Stimulated activated effector memory CD8-positive, alpha-beta T cell treated with anti-CD3 and anti-CD28 coated beads, Interleukin-12 subunit alpha, Interleukin-12 subunit beta, amount 100 ng/mL, for 72 hours (primary cell): Measurements from ENCODE around the gene RBBP8NL.

Experiments used
- ATAC-seq: fragments of 150-1000 bp; cut with Tn5 transposase; 2 replicates; pipeline ENCODE4 v1.10.0; 2021
- DNase-seq, 2 donors: peaks; one replicate each; pipeline ENCODE4 v3.0.0; 2021 to 2022; ENCODE audit warnings: low spot score in 2 of 2
- H3K27ac Mint-ChIP-seq: one replicate; pipeline ENCODE4 v1.8.0; 2022; ENCODE audit warnings: mild to moderate bottlenecking, mixed read lengths
- H3K36me3 Mint-ChIP-seq: one replicate; pipeline ENCODE4 v1.8.0; 2022; ENCODE audit warnings: mild to moderate bottlenecking, mixed read lengths
- H3K4me1 Mint-ChIP-seq: one replicate; pipeline ENCODE4 v1.8.0; 2022; ENCODE audit warnings: mixed read lengths
- H3K4me3 Mint-ChIP-seq: one replicate; pipeline ENCODE4 v1.8.0; 2022; ENCODE audit warnings: mild to moderate bottlenecking, mixed read lengths
- H3K9me3 Mint-ChIP-seq: one replicate; pipeline ENCODE4 v1.8.0; 2022; ENCODE audit warnings: mixed read lengths

Gene RBBP8NL, protein sequence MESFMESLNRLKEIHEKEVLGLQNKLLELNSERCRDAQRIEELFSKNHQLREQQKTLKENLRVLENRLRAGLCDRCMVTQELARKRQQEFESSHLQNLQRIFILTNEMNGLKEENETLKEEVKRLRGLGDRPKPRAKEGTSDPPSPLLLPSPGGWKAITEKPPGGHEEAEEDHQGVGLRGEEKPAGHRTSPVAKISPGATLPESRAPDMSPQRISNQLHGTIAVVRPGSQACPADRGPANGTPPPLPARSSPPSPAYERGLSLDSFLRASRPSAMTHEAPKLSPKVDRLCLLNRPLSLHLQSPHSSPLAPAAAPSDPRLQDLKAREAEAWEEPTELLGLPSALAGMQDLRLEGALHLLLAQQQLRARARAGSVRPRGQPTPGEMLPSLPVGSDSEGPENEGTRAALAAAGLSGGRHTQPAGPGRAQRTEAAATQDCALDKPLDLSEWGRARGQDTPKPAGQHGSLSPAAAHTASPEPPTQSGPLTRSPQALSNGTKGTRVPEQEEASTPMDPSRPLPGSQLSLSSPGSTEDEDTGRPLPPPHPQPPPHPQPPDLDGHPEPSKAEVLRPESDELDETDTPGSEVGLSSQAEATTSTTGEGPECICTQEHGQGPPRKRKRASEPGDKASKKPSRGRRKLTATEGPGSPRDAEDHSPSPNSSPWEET

GRCh38 chr20:62427172-62428001 is at the start of gene RBBP8NL:
Gene RBBP8NL, minus strand, starts transcription at chr20:62427539. Its CDS starts 7,892 bp downstream, at chr20:62419647.
- Mint-ChIP-seq H3K27ac (no peak within 1 kb of the TSS), H3K36me3 (no peaks in the 10 kb centered on the region), H3K9me3 (no peaks in the 10 kb centered on the region), H3K4me1 (no peaks in the 10 kb centered on the region), H3K4me3 (no peak within 1 kb of the TSS)
- ATAC-seq = no peak
- no peak for DNase-seq

DNA sequence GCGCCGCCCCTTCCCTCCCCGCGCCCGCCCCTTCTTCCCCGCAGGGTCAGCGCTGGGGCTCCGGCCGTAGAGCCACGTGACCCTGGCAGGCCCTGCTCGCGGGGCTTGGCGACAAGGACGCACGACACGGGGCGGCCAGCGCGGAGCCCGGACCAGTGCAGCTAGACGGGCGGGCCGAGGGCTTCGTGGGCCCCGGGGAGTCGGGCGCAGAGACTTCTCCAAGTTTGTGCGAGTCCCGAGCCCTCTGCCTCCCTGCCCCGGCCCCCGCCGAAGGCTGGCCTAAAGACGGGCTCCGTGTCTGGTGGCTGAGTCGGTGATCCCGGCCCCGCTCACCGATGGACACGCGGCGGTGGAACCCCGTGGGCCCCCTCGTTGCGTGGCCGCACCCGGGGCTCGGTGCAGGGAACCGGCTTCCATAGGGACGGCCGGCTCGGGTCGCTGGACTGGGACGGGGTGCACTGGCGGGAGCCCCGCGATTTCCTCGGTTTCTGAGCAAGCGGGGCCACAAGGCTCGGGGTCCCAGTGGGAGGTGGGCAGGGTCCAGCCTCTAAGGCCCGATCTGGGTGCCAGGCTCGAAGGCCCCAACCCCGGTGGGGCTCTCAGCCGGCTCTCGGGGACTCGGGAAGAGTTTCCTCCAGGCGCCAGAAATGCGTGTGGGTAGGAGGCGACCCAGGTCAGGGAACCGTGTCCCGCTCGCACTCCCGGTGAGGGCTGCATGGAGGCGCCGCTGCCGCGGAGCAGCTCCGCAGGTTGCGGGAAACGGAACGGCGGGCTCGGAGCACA is 48.9 kb upstream of the RBBP8NL start:
- no peak overlapping the region for H3K27ac Mint-ChIP-seq
- H3K36me3 Mint-ChIP-seq = no peaks in the 10 kb centered on the region
- H3K9me3 Mint-ChIP-seq = no peaks in the 10 kb centered on the region
- H3K4me3 Mint-ChIP-seq = peak overlapping the region; percentile 59
- H3K4me1 Mint-ChIP-seq = peaks cover 15% of the 10 kb centered on the region
- ATAC-seq = no peak
- DNase-seq = no peak

GRCh38 chr20:62475772-62476055 is 48.4 kb upstream of the RBBP8NL start, which contains the start of gene GATA5:
Gene GATA5, minus strand, starts transcription at chr20:62475995. Its CDS starts 474 bp downstream, at chr20:62475521.
- Mint-ChIP-seq H3K4me1 (peaks cover 15% of the 10 kb centered on the region), H3K36me3 (no peaks in the 10 kb centered on the region), H3K4me3 (peak within 1 kb of the TSS; percentile 59), H3K9me3 (no peaks in the 10 kb centered on the region), H3K27ac (no peak within 1 kb of the TSS)
- no peak for DNase-seq
- no peak for ATAC-seq

DNA sequence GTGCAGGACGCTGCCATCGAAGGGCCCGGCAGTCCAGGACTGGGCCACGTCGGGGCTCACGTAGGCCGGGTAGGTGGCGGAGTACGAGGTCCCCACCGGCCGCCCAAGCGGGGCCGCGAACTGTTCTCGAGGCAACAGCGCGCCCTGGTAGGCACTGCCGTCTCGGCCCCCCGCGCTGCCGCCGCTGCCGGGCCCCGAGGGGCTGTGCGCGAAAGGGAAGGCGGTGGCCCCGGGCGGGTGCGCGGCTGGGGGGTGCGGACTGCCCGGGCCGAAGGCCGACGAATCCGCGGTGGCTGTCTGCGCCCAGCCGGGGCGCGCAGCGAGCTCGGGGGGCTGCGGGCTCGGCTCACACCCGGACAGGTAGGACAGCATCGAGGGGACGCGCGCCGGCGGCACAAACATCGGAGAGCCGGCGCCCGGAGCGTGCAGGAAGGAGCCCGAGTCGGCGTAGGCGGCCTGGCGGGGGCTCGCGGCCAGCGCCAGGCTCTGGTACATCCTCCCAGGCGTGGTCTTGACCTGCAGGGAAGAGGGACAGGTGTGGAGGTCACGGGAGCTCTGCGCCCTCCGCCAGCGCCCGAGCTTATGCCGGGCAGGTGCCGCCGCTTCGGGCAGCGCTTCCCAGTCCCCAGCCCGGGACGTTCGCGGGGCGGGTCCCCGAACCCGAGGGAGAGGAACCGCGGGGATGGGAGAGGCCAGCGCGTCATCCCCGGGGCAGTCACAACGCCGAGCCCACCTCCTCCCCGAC is 47.9 kb upstream of the RBBP8NL start:
- no peak for DNase-seq
- no peaks in the 10 kb centered on the region for H3K9me3 Mint-ChIP-seq
- ATAC-seq = no peak
- H3K4me1 Mint-ChIP-seq = peaks cover 15% of the 10 kb centered on the region
- no peaks in the 10 kb centered on the region for H3K36me3 Mint-ChIP-seq
- H3K4me3 Mint-ChIP-seq = no peak overlapping the region
- no peak overlapping the region for H3K27ac Mint-ChIP-seq

- DNase-seq = no peak
- Mint-ChIP-seq H3K36me3 (no peaks in the 10 kb centered on the region), H3K9me3 (no peaks in the 10 kb centered on the region), H3K4me3 (no peak overlapping the region), H3K27ac (no peak overlapping the region), H3K4me1 (peaks cover 15% of the 10 kb centered on the region)
- no peak for ATAC-seq
Observed at GRCh38 chr20:62474604-62475026, 47.3 kb upstream of the RBBP8NL start.

- Mint-ChIP-seq H3K9me3 (no peaks in the 10 kb centered on the region), H3K36me3 (no peaks in the 10 kb centered on the region), H3K4me3 (no peak overlapping the region), H3K27ac (no peak overlapping the region), H3K4me1 (peaks cover 9% of the 10 kb centered on the region)
- ATAC-seq (no peak), DNase-seq (no peak)
Observed at GRCh38 chr20:62473717-62474603, 46.6 kb upstream of the RBBP8NL start.

GRCh38 chr20:62472941-62473585 is 45.7 kb upstream of the RBBP8NL start:
- Mint-ChIP-seq H3K4me3 (no peak overlapping the region), H3K36me3 (no peaks in the 10 kb centered on the region), H3K4me1 (peaks cover 8% of the 10 kb centered on the region), H3K9me3 (no peaks in the 10 kb centered on the region), H3K27ac (no peak overlapping the region)
- DNase-seq (no peak), ATAC-seq (no peak)

- H3K9me3 Mint-ChIP-seq = no peaks in the 10 kb centered on the region
- H3K27ac Mint-ChIP-seq = no peak overlapping the region
- H3K4me1 Mint-ChIP-seq = peaks cover 8% of the 10 kb centered on the region
- ATAC-seq (no peak), DNase-seq (no peak)
- H3K36me3 Mint-ChIP-seq = no peaks in the 10 kb centered on the region
- no peak overlapping the region for H3K4me3 Mint-ChIP-seq
Observed at GRCh38 chr20:62472138-62472940, 45.0 kb upstream of the RBBP8NL start.

DNA sequence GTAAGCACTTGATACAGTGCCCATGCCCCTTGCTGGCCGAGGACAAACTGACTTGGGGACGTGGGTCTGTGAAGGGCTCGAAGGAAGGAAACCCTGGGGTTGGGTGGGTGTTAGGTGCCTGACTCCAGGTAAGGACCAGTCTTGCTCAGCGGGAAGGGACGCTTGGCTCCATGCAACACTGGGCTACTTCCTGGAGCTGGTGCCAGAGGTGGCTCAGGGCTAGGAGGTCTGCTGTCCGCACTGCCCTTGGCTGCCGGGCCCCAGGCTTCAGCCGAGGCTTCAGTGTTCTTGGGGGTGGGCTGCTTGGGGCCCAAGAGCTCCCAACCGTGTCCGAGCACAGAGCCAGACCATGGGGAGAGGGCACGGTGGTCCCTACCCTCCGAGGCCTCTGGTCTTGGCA is 43.1 kb upstream of the RBBP8NL start:
- Mint-ChIP-seq H3K27ac (no peak overlapping the region), H3K4me1 (no peaks in the 10 kb centered on the region), H3K36me3 (no peaks in the 10 kb centered on the region), H3K4me3 (no peak overlapping the region), H3K9me3 (no peaks in the 10 kb centered on the region)
- DNase-seq (no peak), ATAC-seq (no peak)

DNA sequence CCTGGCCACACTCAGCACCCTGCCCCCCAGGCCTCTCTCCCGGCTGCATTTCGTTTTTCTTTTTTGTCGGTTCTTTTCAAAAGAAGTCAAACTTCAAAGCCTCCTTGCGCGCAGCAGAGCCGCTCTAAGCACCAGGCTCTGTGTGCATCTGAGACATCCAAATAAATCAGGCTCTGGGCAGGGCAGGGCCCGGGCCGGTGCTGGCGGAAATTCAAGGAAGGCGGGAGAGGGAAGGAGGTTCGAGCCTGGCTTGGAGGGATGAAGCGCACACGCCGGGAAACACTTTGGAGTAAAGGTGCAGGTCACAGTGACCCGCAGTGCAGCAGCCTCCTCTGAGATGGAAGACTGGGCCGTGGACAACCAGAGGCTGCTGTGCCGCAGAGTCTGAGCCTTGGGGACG is 42.7 kb upstream of the RBBP8NL start:
- ATAC-seq (no peak), DNase-seq (no peak)
- Mint-ChIP-seq H3K9me3 (no peaks in the 10 kb centered on the region), H3K4me1 (no peaks in the 10 kb centered on the region), H3K27ac (no peak overlapping the region), H3K36me3 (no peaks in the 10 kb centered on the region), H3K4me3 (no peak overlapping the region)

DNA sequence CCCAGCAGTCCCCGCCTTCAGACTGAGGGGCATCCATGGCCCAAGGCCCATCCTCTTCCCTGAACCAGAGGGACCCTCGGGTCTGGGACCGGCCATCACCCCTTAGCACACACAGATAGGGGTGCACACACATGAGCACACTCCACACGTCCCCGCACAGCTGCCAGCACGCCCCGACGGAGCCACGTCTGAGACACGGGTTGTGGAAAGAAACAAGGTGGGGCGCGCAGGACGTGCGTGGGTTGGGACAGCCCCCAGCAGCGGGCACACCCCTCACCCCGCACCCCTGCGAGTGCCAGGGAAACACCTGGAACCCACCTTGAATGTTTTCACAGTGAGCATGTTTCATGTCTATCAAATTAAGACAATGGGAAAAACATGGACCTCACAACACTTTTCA is 42.0 kb upstream of the RBBP8NL start:
- no peaks in the 10 kb centered on the region for H3K9me3 Mint-ChIP-seq
- H3K27ac Mint-ChIP-seq = no peak overlapping the region
- ATAC-seq = no peak
- H3K36me3 Mint-ChIP-seq = no peaks in the 10 kb centered on the region
- H3K4me3 Mint-ChIP-seq = no peak overlapping the region
- no peaks in the 10 kb centered on the region for H3K4me1 Mint-ChIP-seq
- no peak for DNase-seq

- H3K27ac Mint-ChIP-seq = no peak overlapping the region
- DNase-seq (no peak), ATAC-seq (no peak)
- no peaks in the 10 kb centered on the region for H3K36me3 Mint-ChIP-seq
- H3K4me3 Mint-ChIP-seq = no peak overlapping the region
- no peaks in the 10 kb centered on the region for H3K9me3 Mint-ChIP-seq
- no peaks in the 10 kb centered on the region for H3K4me1 Mint-ChIP-seq
Observed at GRCh38 chr20:62466806-62467537, 39.6 kb upstream of the RBBP8NL start.
